Jurkat, Clone E6-1 (cell line): ENCODE data around the gene IQCK.

Source experiments
- DNase-seq: peaks from one replicate; pipeline ENCODE4 v3.0.0-alpha.2; 2011; ENCODE audit warnings: low read depth, low spot score
- H3K4me3 ChIP-seq: 2 replicates; pipeline ENCODE4 v1.5.1; 2011; ENCODE audit warnings: mild to moderate bottlenecking, low read length, control low read depth, moderate library complexity

Gene IQCK

GRCh38 chr16:19751478-19752385 is 33.7 kb downstream of the IQCK start:
- no peak overlapping the region for H3K4me3 ChIP-seq
- DNase-seq = no peak

- DNase-seq = no peak
- no peak overlapping the region for H3K4me3 ChIP-seq
Observed at GRCh38 chr16:19753815-19754643, 36.0 kb downstream of the IQCK start.

- DNase-seq = no peak
Observed at GRCh38 chr16:19754644-19755036, 36.6 kb downstream of the IQCK start.

GRCh38 chr16:19755268-19755667 is 37.2 kb downstream of the IQCK start:
- DNase-seq = no peak
- H3K4me3 ChIP-seq = no peak overlapping the region

More at GRCh38 chr16:19754644-19755036, 36.6 kb downstream of the IQCK start:
- H3K4me3 ChIP-seq = no peak overlapping the region

- H3K4me3 ChIP-seq = no peak overlapping the region
- DNase-seq = no peak
Observed at GRCh38 chr16:19757026-19757425, 39.0 kb downstream of the IQCK start.

GRCh38 chr16:19757762-19758595 is 39.9 kb downstream of the IQCK start:
- DNase-seq = no peak
- no peak overlapping the region for H3K4me3 ChIP-seq

GRCh38 chr16:19760356-19761060 is 42.4 kb downstream of the IQCK start:
- no peak overlapping the region for H3K4me3 ChIP-seq
- no peak for DNase-seq

GRCh38 chr16:19765860-19766553 is 47.9 kb downstream of the IQCK start:
- no peak for DNase-seq
- no peak overlapping the region for H3K4me3 ChIP-seq

GRCh38 chr16:19766554-19766884 is 48.4 kb downstream of the IQCK start:
- no peak overlapping the region for H3K4me3 ChIP-seq
- no peak for DNase-seq

GRCh38 chr16:19766988-19767387 is 48.9 kb downstream of the IQCK start:
- DNase-seq = no peak

GRCh38 chr16:19767497-19767896 is 49.4 kb downstream of the IQCK start:
- DNase-seq = no peak
- H3K4me3 ChIP-seq = no peak overlapping the region

More at GRCh38 chr16:19766988-19767387, 48.9 kb downstream of the IQCK start:
- H3K4me3 ChIP-seq = no peak overlapping the region

- no peak overlapping the region for H3K4me3 ChIP-seq
- DNase-seq = no peak
Observed at GRCh38 chr16:19769239-19769638, 51.2 kb downstream of the IQCK start.

- H3K4me3 ChIP-seq = no peak overlapping the region
- no peak for DNase-seq
Observed at GRCh38 chr16:19771040-19771439, 53.0 kb downstream of the IQCK start.

- DNase-seq = no peak
Observed at GRCh38 chr16:19771796-19772195, 53.7 kb downstream of the IQCK start.

GRCh38 chr16:19774024-19774423 is 56.0 kb downstream of the IQCK start:
- no peak for DNase-seq
- no peak overlapping the region for H3K4me3 ChIP-seq

More at GRCh38 chr16:19771796-19772195, 53.7 kb downstream of the IQCK start:
- H3K4me3 ChIP-seq = no peak overlapping the region

GRCh38 chr16:19776147-19776546 is 58.1 kb downstream of the IQCK start:
- no peak overlapping the region for H3K4me3 ChIP-seq
- no peak for DNase-seq

GRCh38 chr16:19776565-19776964 is 58.5 kb downstream of the IQCK start:
- H3K4me3 ChIP-seq = no peak overlapping the region
- DNase-seq = no peak

- H3K4me3 ChIP-seq = no peak overlapping the region
- DNase-seq = no peak
Observed at GRCh38 chr16:19780321-19780720, 62.2 kb downstream of the IQCK start.
